SK-N-SH treated with all-trans-retinoic acid at 6 μM for 48 hours (cell line): ENCODE data around the gene ZNF496.
"Not testable (repeated sequence)": the region's sequence is repeated elsewhere in the genome, so short reads cannot be mapped to it uniquely, and the experiment has no call there.

Experiments used
- BACH2 ChIP-seq: fragments of 250-450 bp; sonication (Bioruptor Pico); IDR thresholded peaks from 2 replicates; pipeline ENCODE4 v1.9.0; 2021; ENCODE audit warnings: mild to moderate bottlenecking, borderline replicate concordance
- ESRRG ChIP-seq: fragments of 250-450 bp; sonication (Bioruptor Pico); IDR thresholded peaks from 2 replicates; pipeline ENCODE4 v1.6.1; 2021; ENCODE audit warnings: mild to moderate bottlenecking
- GLIS3 ChIP-seq: fragments of 250-450 bp; sonication (Bioruptor Pico); IDR thresholded peaks from 2 replicates; pipeline ENCODE4 v1.5.0; 2020; ENCODE audit warnings: mild to moderate bottlenecking, moderate library complexity
- TCF4 ChIP-seq: fragments of 250-450 bp; sonication (Bioruptor Pico); IDR thresholded peaks from 2 replicates; pipeline ENCODE4 v1.8.0; 2021; ENCODE audit warnings: mild to moderate bottlenecking, moderate library complexity, borderline replicate concordance
- ZC3H10 ChIP-seq: fragments of 250-450 bp; sonication (Bioruptor Pico); IDR thresholded peaks from 2 replicates; pipeline ENCODE4 v1.5.1; 2021; ENCODE audit warnings: mild to moderate bottlenecking, moderate library complexity
- TF ChIP-seq, protein P1 (sequence below): fragments of 250-450 bp; sonication (Bioruptor Pico); IDR thresholded peaks from 2 replicates; pipeline ENCODE4 v1.8.0; 2020; ENCODE audit warnings: mild to moderate bottlenecking, moderate library complexity, borderline replicate concordance
- TF ChIP-seq, protein P2 (sequence below): fragments of 250-450 bp; sonication (Bioruptor Pico); IDR thresholded peaks from 2 replicates; pipeline ENCODE4 v1.5.1; 2020; ENCODE audit warnings: low read depth, mild to moderate bottlenecking, moderate library complexity

DNA sequence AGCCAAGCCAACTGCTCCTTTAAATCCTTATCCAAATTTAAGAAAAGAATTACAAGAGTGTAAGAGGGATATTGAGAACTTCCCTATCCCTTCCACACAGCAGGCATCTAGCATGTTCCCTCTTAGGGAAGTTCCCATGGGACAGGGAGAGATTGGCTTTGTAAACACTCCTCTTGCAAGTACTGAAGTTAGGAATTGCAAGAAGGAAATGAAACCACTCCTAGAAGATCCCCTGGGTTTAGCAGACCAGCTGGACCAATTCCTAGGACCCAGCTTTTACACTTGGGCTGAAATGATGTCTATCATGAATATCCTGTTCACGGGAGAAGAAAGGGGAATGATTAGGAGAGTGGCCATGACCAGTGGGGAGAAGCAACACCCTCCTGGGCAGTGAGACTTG, 23.5 kb upstream of the ZNF496 start:
- not testable (repeated sequence) for TF ChIP-seq ZC3H10; GLIS3 (CRISPR knock-in tag); BACH2 (CRISPR knock-in tag); TCF4 (CRISPR knock-in tag); ESRRG
- TF ChIP-seq, protein P1, sequence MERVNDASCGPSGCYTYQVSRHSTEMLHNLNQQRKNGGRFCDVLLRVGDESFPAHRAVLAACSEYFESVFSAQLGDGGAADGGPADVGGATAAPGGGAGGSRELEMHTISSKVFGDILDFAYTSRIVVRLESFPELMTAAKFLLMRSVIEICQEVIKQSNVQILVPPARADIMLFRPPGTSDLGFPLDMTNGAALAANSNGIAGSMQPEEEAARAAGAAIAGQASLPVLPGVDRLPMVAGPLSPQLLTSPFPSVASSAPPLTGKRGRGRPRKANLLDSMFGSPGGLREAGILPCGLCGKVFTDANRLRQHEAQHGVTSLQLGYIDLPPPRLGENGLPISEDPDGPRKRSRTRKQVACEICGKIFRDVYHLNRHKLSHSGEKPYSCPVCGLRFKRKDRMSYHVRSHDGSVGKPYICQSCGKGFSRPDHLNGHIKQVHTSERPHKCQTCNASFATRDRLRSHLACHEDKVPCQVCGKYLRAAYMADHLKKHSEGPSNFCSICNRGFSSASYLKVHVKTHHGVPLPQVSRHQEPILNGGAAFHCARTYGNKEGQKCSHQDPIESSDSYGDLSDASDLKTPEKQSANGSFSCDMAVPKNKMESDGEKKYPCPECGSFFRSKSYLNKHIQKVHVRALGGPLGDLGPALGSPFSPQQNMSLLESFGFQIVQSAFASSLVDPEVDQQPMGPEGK (CRISPR knock-in tag), result not testable (repeated sequence)
- TF ChIP-seq, protein P2, sequence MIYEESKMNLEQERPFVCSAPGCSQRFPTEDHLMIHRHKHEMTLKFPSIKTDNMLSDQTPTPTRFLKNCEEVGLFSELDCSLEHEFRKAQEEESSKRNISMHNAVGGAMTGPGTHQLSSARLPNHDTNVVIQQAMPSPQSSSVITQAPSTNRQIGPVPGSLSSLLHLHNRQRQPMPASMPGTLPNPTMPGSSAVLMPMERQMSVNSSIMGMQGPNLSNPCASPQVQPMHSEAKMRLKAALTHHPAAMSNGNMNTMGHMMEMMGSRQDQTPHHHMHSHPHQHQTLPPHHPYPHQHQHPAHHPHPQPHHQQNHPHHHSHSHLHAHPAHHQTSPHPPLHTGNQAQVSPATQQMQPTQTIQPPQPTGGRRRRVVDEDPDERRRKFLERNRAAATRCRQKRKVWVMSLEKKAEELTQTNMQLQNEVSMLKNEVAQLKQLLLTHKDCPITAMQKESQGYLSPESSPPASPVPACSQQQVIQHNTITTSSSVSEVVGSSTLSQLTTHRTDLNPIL (CRISPR knock-in tag), result not testable (repeated sequence)
